Activated naive CD8-positive, alpha-beta T cell (primary cell): ENCODE data around the gene ARHGAP22.
"Not testable (repeated sequence)": the region's sequence is repeated elsewhere in the genome, so short reads cannot be mapped to it uniquely, and the experiment has no call there.

Experiments
- H3K27ac Mint-ChIP-seq: one replicate; pipeline ENCODE4 v1.8.0; 2021; ENCODE audit warnings: mixed read lengths
- H3K27me3 Mint-ChIP-seq: one replicate; pipeline ENCODE4 v1.8.0; 2021; ENCODE audit warnings: mixed read lengths
- H3K36me3 Mint-ChIP-seq: one replicate; pipeline ENCODE4 v1.8.0; 2021; ENCODE audit warnings: mixed read lengths
- H3K4me1 Mint-ChIP-seq: one replicate; pipeline ENCODE4 v1.8.0; 2021; ENCODE audit warnings: low read depth, mixed read lengths
- H3K4me3 Mint-ChIP-seq: one replicate; pipeline ENCODE4 v1.8.0; 2021; ENCODE audit warnings: mild to moderate bottlenecking, mixed read lengths
- H3K9me3 Mint-ChIP-seq: one replicate; pipeline ENCODE4 v1.8.0; 2021; ENCODE audit warnings: low read depth, mixed read lengths

ARHGAP22 gene

GRCh38 chr10:48430402-48430993, 174.4 kb downstream of the ARHGAP22 start:
- no peaks in the 10 kb centered on the region for H3K9me3 Mint-ChIP-seq
- peaks cover 9% of the 10 kb centered on the region for H3K36me3 Mint-ChIP-seq
- H3K27me3 Mint-ChIP-seq = no peaks in the 10 kb centered on the region
- H3K27ac Mint-ChIP-seq = no peak overlapping the region
- H3K4me3 Mint-ChIP-seq = no peak overlapping the region
- no peaks in the 10 kb centered on the region for H3K4me1 Mint-ChIP-seq

GRCh38 chr10:48429309-48429708, 175.6 kb downstream of the ARHGAP22 start:
- H3K9me3 Mint-ChIP-seq = no peaks in the 10 kb centered on the region
- peaks cover 9% of the 10 kb centered on the region for H3K36me3 Mint-ChIP-seq
- no peak overlapping the region for H3K27ac Mint-ChIP-seq
- H3K4me1 Mint-ChIP-seq = no peaks in the 10 kb centered on the region
- no peaks in the 10 kb centered on the region for H3K27me3 Mint-ChIP-seq
- H3K4me3 Mint-ChIP-seq = no peak overlapping the region

GRCh38 chr10:48428896-48429295, 176.0 kb downstream of the ARHGAP22 start:
- H3K36me3 Mint-ChIP-seq = peaks cover 9% of the 10 kb centered on the region
- H3K4me3 Mint-ChIP-seq = no peak overlapping the region
- no peak overlapping the region for H3K27ac Mint-ChIP-seq
- no peaks in the 10 kb centered on the region for H3K27me3 Mint-ChIP-seq
- no peaks in the 10 kb centered on the region for H3K9me3 Mint-ChIP-seq
- H3K4me1 Mint-ChIP-seq = no peaks in the 10 kb centered on the region

- Mint-ChIP-seq H3K4me3 (no peak overlapping the region), H3K27ac (no peak overlapping the region), H3K27me3 (no peaks in the 10 kb centered on the region), H3K36me3 (peaks cover 13% of the 10 kb centered on the region), H3K9me3 (no peaks in the 10 kb centered on the region), H3K4me1 (no peaks in the 10 kb centered on the region)
Observed at GRCh38 chr10:48423884-48424283, 181.0 kb downstream of the ARHGAP22 start.

DNA sequence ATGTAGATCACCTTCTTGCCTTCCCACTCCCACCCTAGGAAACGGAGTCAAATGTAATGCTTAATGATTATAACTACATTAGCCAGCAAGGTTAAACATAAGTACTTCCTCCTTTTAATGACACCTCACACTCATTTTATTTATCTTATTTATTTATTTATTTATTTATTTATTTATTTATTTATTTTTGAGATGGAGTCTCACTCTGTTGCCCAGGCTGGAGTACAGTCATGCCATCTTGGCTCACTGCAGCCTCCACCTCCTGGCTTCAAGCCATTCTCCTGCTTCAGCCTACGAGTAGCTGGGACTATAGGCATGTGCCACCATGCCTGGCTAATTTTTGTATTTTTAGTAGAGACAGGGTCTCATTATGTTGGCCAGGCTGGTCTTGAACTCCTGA, 183.0 kb downstream of the ARHGAP22 start:
- H3K27ac Mint-ChIP-seq, H3K4me1 Mint-ChIP-seq, H3K4me3 Mint-ChIP-seq, H3K9me3 Mint-ChIP-seq, H3K27me3 Mint-ChIP-seq: not testable (repeated sequence)
- peaks cover 15% of the 10 kb centered on the region for H3K36me3 Mint-ChIP-seq

DNA sequence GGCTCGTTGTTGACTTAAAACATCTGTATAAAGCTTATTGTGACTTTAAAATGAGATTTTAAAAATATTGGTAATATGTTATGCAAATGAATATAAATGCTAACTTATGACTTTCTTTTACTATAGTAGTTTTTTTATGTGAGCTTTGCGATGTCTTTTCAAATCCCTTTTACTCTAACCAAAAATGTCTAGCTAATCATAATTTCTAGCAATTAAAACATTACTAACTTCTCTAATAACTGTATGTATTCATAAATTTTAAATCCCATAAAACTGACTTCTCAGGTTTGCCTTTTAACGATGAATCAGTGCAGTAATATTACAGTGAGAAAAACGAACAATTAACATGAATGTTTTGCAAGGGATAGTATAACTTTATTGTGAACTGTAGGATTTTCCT, 185.2 kb downstream of the ARHGAP22 start:
- Mint-ChIP-seq H3K9me3 (no peaks in the 10 kb centered on the region), H3K36me3 (peaks cover 22% of the 10 kb centered on the region), H3K27ac (no peak overlapping the region), H3K4me1 (no peaks in the 10 kb centered on the region), H3K4me3 (no peak overlapping the region), H3K27me3 (no peaks in the 10 kb centered on the region)

GRCh38 chr10:48418189-48418788, 186.6 kb downstream of the ARHGAP22 start:
- H3K4me1 Mint-ChIP-seq = peaks cover 1% of the 10 kb centered on the region
- H3K9me3 Mint-ChIP-seq = no peaks in the 10 kb centered on the region
- H3K27ac Mint-ChIP-seq = no peak overlapping the region
- peaks cover 26% of the 10 kb centered on the region for H3K36me3 Mint-ChIP-seq
- H3K4me3 Mint-ChIP-seq = no peak overlapping the region
- no peaks in the 10 kb centered on the region for H3K27me3 Mint-ChIP-seq

DNA sequence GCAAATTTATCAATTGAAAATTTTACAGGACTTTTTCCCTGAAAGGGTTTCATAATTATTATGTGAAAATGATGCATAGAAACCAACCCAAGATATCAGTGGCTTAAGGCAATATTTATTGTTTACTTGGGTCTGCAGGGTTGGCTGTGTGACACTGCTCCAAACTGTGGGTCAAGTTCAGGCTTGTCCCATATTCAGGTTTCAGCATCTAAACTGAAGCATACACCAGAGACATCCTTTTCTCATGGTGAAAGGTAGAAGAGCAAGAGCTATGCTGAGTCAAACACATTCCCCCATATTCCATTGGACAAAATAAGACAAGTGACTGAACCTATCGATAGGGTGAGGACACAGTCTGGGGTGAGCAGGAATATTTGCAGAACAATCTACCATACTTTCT, 187.5 kb downstream of the ARHGAP22 start:
- Mint-ChIP-seq H3K4me3 (no peak overlapping the region), H3K9me3 (peaks cover 8% of the 10 kb centered on the region), H3K27me3 (no peaks in the 10 kb centered on the region), H3K27ac (no peak overlapping the region), H3K36me3 (peaks cover 33% of the 10 kb centered on the region), H3K4me1 (peaks cover 3% of the 10 kb centered on the region)

- Mint-ChIP-seq H3K27ac (no peak overlapping the region), H3K4me3 (no peak overlapping the region)
Observed at GRCh38 chr10:48416584-48417232, 188.2 kb downstream of the ARHGAP22 start.

DNA sequence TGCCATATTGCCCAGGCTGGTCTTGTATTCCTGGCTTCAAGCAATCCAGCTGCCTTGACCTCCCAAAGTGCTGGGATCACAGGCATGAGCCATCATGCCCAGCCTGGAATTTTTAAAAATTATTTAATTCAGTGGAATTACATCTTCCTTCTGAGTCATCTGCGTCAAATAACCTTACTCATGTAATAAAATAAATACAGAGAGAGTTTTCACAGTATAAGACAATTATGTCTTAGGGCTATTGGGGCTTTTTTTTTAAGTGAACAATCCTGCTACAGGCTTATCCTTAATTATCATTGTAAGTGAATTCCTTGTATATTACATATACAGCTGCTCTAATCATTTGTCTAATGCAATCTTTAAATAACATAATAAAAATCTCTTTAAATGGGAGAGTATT, 190.1 kb downstream of the ARHGAP22 start:
- H3K27me3 Mint-ChIP-seq = no peaks in the 10 kb centered on the region
- H3K27ac Mint-ChIP-seq = no peak overlapping the region
- peaks cover 17% of the 10 kb centered on the region for H3K9me3 Mint-ChIP-seq
- H3K4me3 Mint-ChIP-seq = no peak overlapping the region
- peaks cover 44% of the 10 kb centered on the region for H3K36me3 Mint-ChIP-seq
- H3K4me1 Mint-ChIP-seq = peaks cover 3% of the 10 kb centered on the region

More at GRCh38 chr10:48416584-48417232, 188.2 kb downstream of the ARHGAP22 start:
- H3K36me3 Mint-ChIP-seq = peaks cover 36% of the 10 kb centered on the region
- H3K9me3 Mint-ChIP-seq = peaks cover 13% of the 10 kb centered on the region
- H3K4me1 Mint-ChIP-seq = peaks cover 3% of the 10 kb centered on the region
- H3K27me3 Mint-ChIP-seq = no peaks in the 10 kb centered on the region

DNA sequence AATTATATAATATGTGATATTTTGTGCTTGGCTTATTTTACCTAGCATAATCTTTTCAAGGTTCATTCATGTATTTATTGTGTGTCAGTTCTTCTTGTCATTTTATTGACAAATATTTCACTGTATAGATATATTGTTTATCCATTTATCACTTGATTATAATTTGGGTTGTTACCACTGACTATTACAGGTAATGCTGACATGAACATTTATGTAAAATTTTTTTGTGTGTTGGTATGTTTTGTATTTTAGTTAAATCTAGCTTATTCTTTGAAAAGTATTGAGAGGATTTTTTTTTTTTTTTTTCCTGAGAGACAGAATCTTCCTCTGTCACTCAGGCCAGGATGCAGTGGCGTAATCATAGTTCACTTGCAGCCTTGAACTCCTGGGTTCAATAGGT, 190.7 kb downstream of the ARHGAP22 start:
- H3K27ac Mint-ChIP-seq = no peak overlapping the region
- no peak overlapping the region for H3K4me3 Mint-ChIP-seq
- peaks cover 3% of the 10 kb centered on the region for H3K4me1 Mint-ChIP-seq
- peaks cover 45% of the 10 kb centered on the region for H3K36me3 Mint-ChIP-seq
- no peaks in the 10 kb centered on the region for H3K27me3 Mint-ChIP-seq
- H3K9me3 Mint-ChIP-seq = peaks cover 17% of the 10 kb centered on the region

DNA sequence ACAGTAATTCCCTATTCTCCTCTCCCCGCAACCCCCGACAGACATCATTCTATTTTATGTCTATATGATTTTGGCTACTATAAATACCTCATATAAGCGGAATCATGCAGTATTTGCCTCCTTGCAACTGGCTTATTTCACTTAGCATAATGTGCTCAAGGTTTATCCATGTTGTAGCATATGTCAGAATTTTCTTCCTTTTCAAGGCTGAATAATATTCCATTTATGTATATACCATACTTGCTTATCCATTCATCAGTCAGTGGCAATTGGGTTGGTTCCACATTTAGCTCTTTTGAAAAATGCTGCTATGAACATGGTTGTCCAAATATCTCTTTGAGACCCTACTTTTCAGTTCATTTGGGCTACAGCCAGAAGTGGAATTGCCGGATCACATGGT, 191.9 kb downstream of the ARHGAP22 start:
- H3K27me3 Mint-ChIP-seq = no peaks in the 10 kb centered on the region
- peaks cover 3% of the 10 kb centered on the region for H3K4me1 Mint-ChIP-seq
- H3K9me3 Mint-ChIP-seq = peaks cover 17% of the 10 kb centered on the region
- H3K36me3 Mint-ChIP-seq = peaks cover 43% of the 10 kb centered on the region
- no peak overlapping the region for H3K27ac Mint-ChIP-seq
- H3K4me3 Mint-ChIP-seq = no peak overlapping the region

DNA sequence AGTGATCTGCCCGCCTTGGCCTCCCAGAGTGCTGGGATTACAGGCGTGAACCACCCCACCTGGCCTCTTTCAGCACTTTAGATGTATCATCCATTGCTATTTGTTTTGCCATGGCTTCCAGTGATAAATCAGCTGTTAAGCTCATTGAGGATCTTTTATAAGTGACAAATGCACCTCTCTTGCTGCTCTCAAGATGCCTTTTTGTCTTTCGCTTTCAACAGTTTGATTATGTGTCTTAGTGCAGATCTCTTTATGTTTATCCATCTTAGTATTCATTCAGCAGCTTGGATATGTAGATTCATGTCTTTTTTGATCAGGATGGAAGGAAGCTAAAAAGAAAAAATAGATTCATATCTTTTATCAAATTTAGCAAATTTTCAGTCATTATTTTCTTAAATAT, 192.8 kb downstream of the ARHGAP22 start:
- Mint-ChIP-seq H3K27ac (no peak overlapping the region), H3K9me3 (peaks cover 17% of the 10 kb centered on the region), H3K36me3 (peaks cover 43% of the 10 kb centered on the region), H3K4me3 (no peak overlapping the region), H3K4me1 (peaks cover 3% of the 10 kb centered on the region), H3K27me3 (no peaks in the 10 kb centered on the region)

GRCh38 chr10:48411510-48411909, 193.4 kb downstream of the ARHGAP22 start:
- Mint-ChIP-seq H3K36me3 (peaks cover 43% of the 10 kb centered on the region), H3K27me3 (no peaks in the 10 kb centered on the region), H3K4me3 (no peak overlapping the region), H3K4me1 (peaks cover 3% of the 10 kb centered on the region), H3K9me3 (peaks cover 17% of the 10 kb centered on the region), H3K27ac (no peak overlapping the region)

DNA sequence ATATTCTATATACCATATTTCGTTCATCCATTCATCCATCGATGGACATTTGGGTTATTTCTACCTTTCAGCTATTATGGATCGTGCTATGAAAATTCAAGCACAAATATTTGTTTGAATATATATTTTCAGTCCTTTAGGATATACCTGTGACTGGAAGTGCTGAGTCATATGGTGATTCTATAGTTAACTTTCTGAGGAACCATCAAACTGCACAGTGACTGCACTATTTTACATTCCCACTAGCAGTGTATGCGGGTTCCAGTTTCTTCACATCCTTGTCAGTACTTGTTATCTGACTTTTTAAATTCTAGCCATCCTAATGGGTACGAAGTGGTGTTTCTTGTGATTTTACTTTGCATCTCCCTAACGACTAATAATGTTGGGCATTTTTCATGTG, 194.4 kb downstream of the ARHGAP22 start:
- Mint-ChIP-seq H3K4me3 (no peak overlapping the region), H3K27ac (no peak overlapping the region), H3K4me1 (peaks cover 6% of the 10 kb centered on the region), H3K9me3 (peaks cover 17% of the 10 kb centered on the region), H3K27me3 (no peaks in the 10 kb centered on the region), H3K36me3 (peaks cover 38% of the 10 kb centered on the region)

DNA sequence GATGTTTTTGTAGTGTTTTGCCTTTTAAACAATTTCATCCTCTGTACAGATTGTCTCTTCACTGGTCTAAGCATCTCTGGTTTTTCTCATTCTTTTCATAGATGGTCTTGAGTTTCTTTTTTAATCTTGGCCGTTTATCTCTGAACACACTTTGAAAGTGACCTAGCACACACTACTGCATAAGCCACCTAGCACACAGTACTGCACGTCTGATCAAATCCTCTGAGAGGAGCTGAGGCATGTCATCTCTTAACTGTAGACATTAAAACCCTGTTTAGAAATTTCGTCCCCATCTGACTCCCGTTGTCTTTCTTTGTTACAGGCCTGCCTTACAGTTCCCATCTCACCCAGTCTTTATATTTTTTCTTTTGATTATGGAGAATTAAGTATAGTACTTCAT, 198.2 kb downstream of the ARHGAP22 start:
- Mint-ChIP-seq H3K9me3 (peaks cover 4% of the 10 kb centered on the region), H3K27me3 (no peaks in the 10 kb centered on the region), H3K4me1 (peaks cover 2% of the 10 kb centered on the region)

More for the DNA sequence above, 198.2 kb downstream of the ARHGAP22 start:
- Mint-ChIP-seq H3K4me3 (no peak overlapping the region), H3K27ac (no peak overlapping the region), H3K36me3 (peaks cover 21% of the 10 kb centered on the region)
